OCI-LY7 (cell line): ENCODE measurements around the gene RMI1. TPM values are rescaled to one million over a fixed set of nuclear protein-coding genes. Genes with fewer than 3 reads are reported as not detected.
A peak's percentile ranks its signal among the peaks of the same experiment; 100 is the strongest.

Experiments
- Bru-seq: library from RNA; stranded (reverse); fragments of 400-500 nt; gene quantifications from one replicate; lab custom pipeline; 2021; lab: Mats Ljungman, UMichigan
- BruChase-seq, 2 experiments: library from RNA; stranded (reverse); fragments of 400-500 nt; gene quantifications; one replicate each; lab custom pipeline; 2021; lab: Mats Ljungman, UMichigan
- BruUV-seq: library from RNA; stranded (reverse); fragments of 400-500 nt; replicated peaks from 2 replicates; lab custom pipeline; 2021; lab: Mats Ljungman, UMichigan
- CTCF ChIA-PET: fragments of 300-600 bp; sonication (Branson Sonifier 250); formaldehyde crosslinking; loops from one replicate; lab custom pipeline; 2022; ENCODE audit warnings: antibody characterized with exemption; ENCODE audit not compliant: unreplicated experiment; lab: Charles Lee
- POLR2A ChIA-PET: fragments of 300-600 bp; sonication (Branson Sonifier 250); formaldehyde crosslinking; loops from one replicate; lab custom pipeline; 2022; ENCODE audit warnings: antibody characterized with exemption; lab: Charles Lee
- DNase-seq: peaks from one replicate; pipeline ENCODE4 v3.0.0-alpha.2; 2015; ENCODE audit warnings: low spot score
- H2AFZ ChIP-seq: fragments of 200-600 bp; sonication (generic), shearing (Covaris generic); 2 replicates; pipeline ENCODE4 v1.6.1; 2014; ENCODE audit warnings: mild to moderate bottlenecking, antibody characterized with exemption, low read length, moderate library complexity
- H3K27ac ChIP-seq: fragments of 200-600 bp; sonication (generic); 2 replicates; pipeline ENCODE4 v1.5.1; 2014; ENCODE audit warnings: mixed run types, low read depth, mild to moderate bottlenecking, moderate library complexity, low read length, inconsistent platforms; ENCODE audit not compliant: poor library complexity, severe bottlenecking
- H3K36me3 ChIP-seq: fragments of 200-600 bp; sonication (generic); 2 replicates; pipeline ENCODE4 v1.6.1; 2014; ENCODE audit warnings: mild to moderate bottlenecking, antibody characterized with exemption, low read length, moderate library complexity, mixed read lengths; ENCODE audit not compliant: insufficient read depth
- H3K4me1 ChIP-seq: fragments of 200-600 bp; sonication (generic); 2 replicates; pipeline ENCODE4 v1.5.1; 2014; ENCODE audit warnings: mild to moderate bottlenecking, low read length; ENCODE audit not compliant: insufficient read depth, poor library complexity, severe bottlenecking
- H3K4me2 ChIP-seq: fragments of 200-600 bp; sonication (generic); 2 replicates; pipeline ENCODE4 v1.6.1; 2014; ENCODE audit warnings: mild to moderate bottlenecking, low read length
- H3K4me3 ChIP-seq: fragments of 200-600 bp; sonication (generic); 2 replicates; pipeline ENCODE4 v1.5.1; 2014; ENCODE audit warnings: mild to moderate bottlenecking, low read depth, low read length; ENCODE audit not compliant: poor library complexity, severe bottlenecking
- H3K79me2 ChIP-seq: fragments of 200-600 bp; sonication (generic); 2 replicates; pipeline ENCODE4 v1.6.1; 2016; ENCODE audit warnings: low read depth, mild to moderate bottlenecking, low read length, moderate library complexity, mixed read lengths; ENCODE audit not compliant: insufficient read depth
- H3K9me2 ChIP-seq: fragments of 200-600 bp; sonication (generic); 2 replicates; pipeline ENCODE4 v1.6.1; 2016; ENCODE audit warnings: mild to moderate bottlenecking, low read length, mixed read lengths; ENCODE audit not compliant: insufficient read depth
- H3K9me3 ChIP-seq: fragments of 200-600 bp; sonication (generic); 2 replicates; pipeline ENCODE4 v1.6.1; 2014; ENCODE audit warnings: mild to moderate bottlenecking, mixed run types, low read length, mixed read lengths
- H4K20me1 ChIP-seq: fragments of 200-600 bp; sonication (generic); 2 replicates; pipeline ENCODE4 v1.6.1; 2014; ENCODE audit warnings: mild to moderate bottlenecking, antibody characterized with exemption, low read length, moderate library complexity, mixed read lengths; ENCODE audit not compliant: insufficient read depth
- EZH2phosphoT487 ChIP-seq: fragments of 200-600 bp; sonication (generic); IDR thresholded peaks from 2 replicates; pipeline ENCODE4 v1.6.1; 2018; ENCODE audit warnings: low read depth, borderline replicate concordance, mild to moderate bottlenecking, mixed run types, antibody characterized with exemption, low read length, moderate library complexity, mixed read lengths
- intact Hi-C: fragments of 100-400 bp; cut with micrococcal nuclease; formaldehyde crosslinking; loops from one replicate; pipeline ENCODE4 v1.10.0; 2022; ENCODE audit not compliant: unreplicated experiment
- long read RNA-seq: library from polyadenylated mRNA; stranded (forward); transcript quantifications from one replicate; pipeline ENCODE4 v2.0.0, GENCODE V29; 2022
- total RNA-seq, 2 experiments: library from RNA; depleted of rRNA in 1 of 2; stranded (reverse); fragments of >200 nt in 1 of 2; shearing (Covaris generic) in 1 of 2; gene quantifications; 2 replicates each; pipeline ENCODE4 v1.2.3, GENCODE V29; 2014 to 2022
- TF ChIP-seq, protein P1 (sequence below): fragments of 200-600 bp; sonication (generic); conservative IDR thresholded peaks from 2 replicates; pipeline ENCODE4 v1.5.1; 2014; ENCODE audit warnings: mild to moderate bottlenecking, antibody characterized with exemption, low read length, moderate library complexity, mixed read lengths

The RMI1 gene
- total RNA-seq (2014; rRNA removed; shearing (Covaris generic)) (10.0 and 16.7 TPM in 2 replicates), total RNA-seq (2022) (44.3 and 46.2 TPM in 2 replicates), Bru-seq, nascent RNA (percentile 93 among the genes with signal in this experiment), BruChase-seq, experiment 1, labeled RNA remaining after a 6-hour chase (percentile 92 among the genes with signal in this experiment), BruChase-seq, experiment 2, labeled RNA remaining after a 2-hour chase (percentile 96 among the genes with signal in this experiment)
- long read RNA-seq, transcript RMI1-202 (3 exons, 1,553 nt) = major isoform, 14 of 34 reads
- long read RNA-seq, transcript RMI1-201 (3 exons, 3,420 nt) = minor isoform, 11 of 34 reads
- long read RNA-seq, partial matches to known transcripts = 0 of 34 reads
- long read RNA-seq, other reads (novel, unspliced or antisense) = 9 of 34 reads

- no TSS peak for BruUV-seq
- intact Hi-C loops = loop anchor here (1.0 to 5.0 kb wide), 3 partner anchors 59 to 1762 kb away; partner anchors contain the start of genes AGTPBP1, KIF27 and UBQLN1
- Histone ChIP-seq H3K4me3 (peak within 1 kb of the TSS; percentile 82), H3K4me1 (peaks cover 40% of the 10 kb centered on the region), H2AFZ (no peak within 1 kb of the TSS), H3K27ac (peak within 1 kb of the TSS; percentile 88), H3K9me2 (no peaks in the 10 kb centered on the region), H3K79me2 (peaks cover 94% of the 10 kb centered on the region), H4K20me1 (peaks cover 44% of the 10 kb centered on the region), H3K4me2 (peak within 1 kb of the TSS; percentile 97), H3K9me3 (no peaks in the 10 kb centered on the region), H3K36me3 (peaks cover 44% of the 10 kb centered on the region)
- CTCF ChIA-PET = no interaction called here
- TF ChIP-seq, protein P1, sequence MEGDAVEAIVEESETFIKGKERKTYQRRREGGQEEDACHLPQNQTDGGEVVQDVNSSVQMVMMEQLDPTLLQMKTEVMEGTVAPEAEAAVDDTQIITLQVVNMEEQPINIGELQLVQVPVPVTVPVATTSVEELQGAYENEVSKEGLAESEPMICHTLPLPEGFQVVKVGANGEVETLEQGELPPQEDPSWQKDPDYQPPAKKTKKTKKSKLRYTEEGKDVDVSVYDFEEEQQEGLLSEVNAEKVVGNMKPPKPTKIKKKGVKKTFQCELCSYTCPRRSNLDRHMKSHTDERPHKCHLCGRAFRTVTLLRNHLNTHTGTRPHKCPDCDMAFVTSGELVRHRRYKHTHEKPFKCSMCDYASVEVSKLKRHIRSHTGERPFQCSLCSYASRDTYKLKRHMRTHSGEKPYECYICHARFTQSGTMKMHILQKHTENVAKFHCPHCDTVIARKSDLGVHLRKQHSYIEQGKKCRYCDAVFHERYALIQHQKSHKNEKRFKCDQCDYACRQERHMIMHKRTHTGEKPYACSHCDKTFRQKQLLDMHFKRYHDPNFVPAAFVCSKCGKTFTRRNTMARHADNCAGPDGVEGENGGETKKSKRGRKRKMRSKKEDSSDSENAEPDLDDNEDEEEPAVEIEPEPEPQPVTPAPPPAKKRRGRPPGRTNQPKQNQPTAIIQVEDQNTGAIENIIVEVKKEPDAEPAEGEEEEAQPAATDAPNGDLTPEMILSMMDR = peak; percentile 45; the same call in 1 of the 2 replicates
- no peak for TF ChIP-seq EZH2phosphoT487
- POLR2A ChIA-PET = interaction anchor here (0.7 to 1.6 kb wide), 8 partner anchors 18 to 281 kb away, joined by 3 to 5 read pairs (median 3); partner anchors contain the start of gene UBQLN1
- DNase-seq = peak; percentile 99
These were observed at the start of gene RMI1 for GRCh38 chr9:83980395-83981125. Gene RMI1, plus strand, starts transcription at chr9:83980805. Its CDS starts 20,182 bp downstream, at chr9:84000987.

- Histone ChIP-seq H3K4me2 (no peak overlapping the region), H3K79me2 (no peaks in the 10 kb centered on the region), H4K20me1 (no peaks in the 10 kb centered on the region), H3K9me3 (no peaks in the 10 kb centered on the region), H3K4me1 (no peaks in the 10 kb centered on the region), H3K9me2 (no peaks in the 10 kb centered on the region), H3K36me3 (no peaks in the 10 kb centered on the region), H3K4me3 (no peak overlapping the region), H2AFZ (no peak overlapping the region), H3K27ac (no peak overlapping the region)
- DNase-seq = no peak
- ChIA-PET POLR2A (no interaction called here), CTCF (no interaction called here)
- BruUV-seq = no TSS peak
- TF ChIP-seq, protein P1 = no peak
- TF ChIP-seq EZH2phosphoT487 = no peak
- intact Hi-C loops = no loop called here
These were observed 49.7 kb upstream of the RMI1 start for GRCh38 chr9:83930881-83931280.
